Colonic mucosa (tissue), 4 donors: ENCODE data around the gene CLEC4M. TPM values are rescaled to one million over a fixed set of nuclear protein-coding genes. Genes with fewer than 3 reads are reported as not detected.
"Not testable (repeated sequence)": the region's sequence is repeated elsewhere in the genome, so short reads cannot be mapped to it uniquely, and the experiment has no call there.

ENCODE experiments used
- DNase-seq: peaks from one replicate; pipeline ENCODE4 v3.0.0-alpha.2; 2020
- H3K27ac ChIP-seq: fragments of 200-600 bp; one replicate; pipeline ENCODE4 v1.8.0; 2021
- H3K27me3 ChIP-seq: fragments of 200-600 bp; one replicate; pipeline ENCODE4 v1.8.0; 2021
- H3K36me3 ChIP-seq: fragments of 200-600 bp; one replicate; pipeline ENCODE4 v1.8.0; 2021
- H3K4me1 ChIP-seq: fragments of 200-600 bp; one replicate; pipeline ENCODE4 v1.8.0; 2021; ENCODE audit warnings: mild to moderate bottlenecking
- H3K4me3 ChIP-seq: fragments of 200-600 bp; one replicate; pipeline ENCODE4 v1.8.0; 2021
- H3K9ac ChIP-seq, 2 donors: one replicate each; pipeline ENCODE4 v1.7.0; 2013; ENCODE audit warnings: control low read depth in 2 of 2, low read depth in 2 of 2, low read length in 2 of 2
- H3K9me3 ChIP-seq: fragments of 200-600 bp; one replicate; pipeline ENCODE4 v1.8.0; 2021
- CTCF ChIP-seq: fragments of 200-600 bp; IDR thresholded peaks from one replicate; pipeline ENCODE4 v1.8.0; 2022; ENCODE audit warnings: antibody characterized with exemption, mild to moderate bottlenecking
- intact Hi-C: fragments of 100-400 bp; cut with DNase I; formaldehyde crosslinking; loops from one replicate; pipeline ENCODE4 v1.14.1; 2022
- total RNA-seq, 2 donors: library from RNA; stranded (reverse); fragmentation: NEBNext Ultra II Directional in 1 of 2; extraction: Animal tissue kit (Norgen Biotek cat#: 25700) in 1 of 2; gene quantifications; one replicate each; pipeline ENCODE4 v1.2.1, GENCODE V29; 2021
- donor health status: healthy.
- donor health status: DM: no; HTN: no; CAD: no.
- donor health status: DM: no; HTN: no; CAD: no.

CLEC4M gene
- total RNA-seq, 2 donors from 2014 or later: not detected

DNA sequence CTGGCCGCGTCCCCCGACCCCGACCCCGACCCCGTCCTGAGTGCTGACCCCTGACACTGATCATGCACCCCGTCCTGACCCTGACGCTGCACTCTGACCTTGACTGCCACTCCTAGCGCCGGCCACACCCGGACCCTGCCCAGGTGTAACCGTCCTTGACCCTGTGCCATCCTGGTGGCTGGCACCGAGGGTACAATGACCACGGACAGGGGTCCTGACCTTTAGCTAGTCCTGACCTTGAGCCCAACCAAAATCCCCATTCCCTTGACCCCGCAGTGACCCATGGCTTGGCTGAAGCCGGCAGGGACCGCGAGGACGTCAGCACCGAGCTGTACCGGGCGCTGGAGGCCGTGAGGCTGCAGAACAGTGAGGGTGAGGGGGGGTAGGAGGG lies 25.9 kb downstream of the CLEC4M start:
- no peak for DNase-seq
- Histone ChIP-seq H3K4me3 (no peak overlapping the region), H3K9me3 (no peaks in the 10 kb centered on the region), H3K9ac (no peak overlapping the region), H3K27me3 (peaks cover 34% of the 10 kb centered on the region), H3K27ac (no peak overlapping the region), H3K4me1 (no peaks in the 10 kb centered on the region), H3K36me3 (no peaks in the 10 kb centered on the region)
- no peak for TF ChIP-seq CTCF
- intact Hi-C loops: no loop called here

- Histone ChIP-seq H3K36me3 (no peaks in the 10 kb centered on the region), H3K9me3 (no peaks in the 10 kb centered on the region), H3K27me3 (peaks cover 34% of the 10 kb centered on the region), H3K4me1 (no peaks in the 10 kb centered on the region), H3K9ac (no peak overlapping the region), H3K4me3 (no peak overlapping the region), H3K27ac (no peak overlapping the region)
- intact Hi-C loops: no loop called here
- TF ChIP-seq CTCF: no peak
- DNase-seq: peak; percentile 39
Measured at GRCh38 chr19:7789447-7789846, 26.4 kb downstream of the CLEC4M start.

- H3K27me3 ChIP-seq: peaks cover 34% of the 10 kb centered on the region
- no peak for TF ChIP-seq CTCF
- DNase-seq: no peak
Measured at GRCh38 chr19:7790416-7790815, 27.4 kb downstream of the CLEC4M start.

GRCh38 chr19:7792281-7792680 lies 29.2 kb downstream of the CLEC4M start:
- Histone ChIP-seq H3K36me3 (no peaks in the 10 kb centered on the region), H3K9ac (no peak overlapping the region), H3K27me3 (peaks cover 25% of the 10 kb centered on the region), H3K4me3 (no peak overlapping the region), H3K27ac (no peak overlapping the region), H3K4me1 (no peaks in the 10 kb centered on the region), H3K9me3 (no peaks in the 10 kb centered on the region)
- no peak for DNase-seq
- TF ChIP-seq CTCF: no peak
- intact Hi-C loops: no loop called here

More at GRCh38 chr19:7790416-7790815, 27.4 kb downstream of the CLEC4M start:
- no peak overlapping the region for H3K9ac ChIP-seq
- no peaks in the 10 kb centered on the region for H3K36me3 ChIP-seq
- intact Hi-C loops: no loop called here
- H3K27ac ChIP-seq: no peak overlapping the region
- no peaks in the 10 kb centered on the region for H3K9me3 ChIP-seq
- no peak overlapping the region for H3K4me3 ChIP-seq
- no peaks in the 10 kb centered on the region for H3K4me1 ChIP-seq

GRCh38 chr19:7792701-7793100 lies 29.7 kb downstream of the CLEC4M start:
- H3K4me1 ChIP-seq, H3K9ac ChIP-seq, intact Hi-C loops, DNase-seq, H3K36me3 ChIP-seq, H3K9me3 ChIP-seq, H3K27ac ChIP-seq, H3K4me3 ChIP-seq: not testable (repeated sequence)
- H3K27me3 ChIP-seq: peaks cover 21% of the 10 kb centered on the region

- DNase-seq: no peak
- Histone ChIP-seq H3K27me3 (peaks cover 13% of the 10 kb centered on the region), H3K9ac (no peak overlapping the region), H3K27ac (no peak overlapping the region), H3K36me3 (no peaks in the 10 kb centered on the region), H3K4me1 (no peaks in the 10 kb centered on the region), H3K9me3 (no peaks in the 10 kb centered on the region), H3K4me3 (no peak overlapping the region)
- TF ChIP-seq CTCF: no peak
- intact Hi-C loops: no loop called here
Measured at GRCh38 chr19:7793493-7793892, 30.4 kb downstream of the CLEC4M start.
